ENCODE data around the gene MLC1.
"Not testable (repeated sequence)": the region's sequence is repeated elsewhere in the genome, so short reads cannot be mapped to it uniquely, and the experiment has no call there.

Gene MLC1

GRCh38 chr22:50087646-50088045, 2.4 kb upstream of the MLC1 start:
- ATAC-seq = no peak

DNA sequence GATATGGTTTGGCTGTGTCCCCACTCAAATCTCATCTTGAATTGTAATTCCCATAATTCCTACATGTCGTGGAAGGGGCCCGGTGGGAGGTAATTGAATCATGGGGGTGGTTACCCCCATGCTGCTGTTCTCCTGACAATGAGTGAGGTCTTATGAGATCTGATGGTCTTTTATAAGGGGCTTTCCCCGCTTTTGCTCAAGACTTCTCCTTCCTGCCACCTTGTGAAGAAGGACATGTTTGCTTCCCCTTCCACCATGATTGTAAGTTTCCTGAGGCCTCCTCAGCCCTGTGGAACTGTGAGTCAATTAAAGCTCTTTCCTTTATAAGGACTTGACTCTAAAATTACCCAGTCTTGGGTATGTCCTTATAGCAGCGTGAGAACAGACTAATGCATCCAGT, 1.7 kb upstream of the MLC1 start:
- ATAC-seq = not testable (repeated sequence)

More at GRCh38 chr22:50087646-50088045, 2.4 kb upstream of the MLC1 start:
- TF ChIP-seq ZC3H10 (CRISPR knock-in tag; IDR thresholded peaks at IDR 0.05) (no peak), ZNF565 (CRISPR knock-in tag; conservative IDR thresholded peaks at IDR 0.05; ENCODE audit: low read depth) (no peak), CSDC2 (CRISPR knock-in tag; IDR thresholded peaks at IDR 0.05) (no peak), ZNF8 (CRISPR knock-in tag; IDR thresholded peaks at IDR 0.05) (no peak), PPARA (CRISPR knock-in tag; IDR thresholded peaks at IDR 0.05; ENCODE audit: borderline replicate concordance) (no peak), RARB (CRISPR knock-in tag; IDR thresholded peaks at IDR 0.05) (no peak), CSRNP3 (CRISPR knock-in tag; IDR thresholded peaks at IDR 0.05) (no peak)
- TF ChIP-seq, protein P1, sequence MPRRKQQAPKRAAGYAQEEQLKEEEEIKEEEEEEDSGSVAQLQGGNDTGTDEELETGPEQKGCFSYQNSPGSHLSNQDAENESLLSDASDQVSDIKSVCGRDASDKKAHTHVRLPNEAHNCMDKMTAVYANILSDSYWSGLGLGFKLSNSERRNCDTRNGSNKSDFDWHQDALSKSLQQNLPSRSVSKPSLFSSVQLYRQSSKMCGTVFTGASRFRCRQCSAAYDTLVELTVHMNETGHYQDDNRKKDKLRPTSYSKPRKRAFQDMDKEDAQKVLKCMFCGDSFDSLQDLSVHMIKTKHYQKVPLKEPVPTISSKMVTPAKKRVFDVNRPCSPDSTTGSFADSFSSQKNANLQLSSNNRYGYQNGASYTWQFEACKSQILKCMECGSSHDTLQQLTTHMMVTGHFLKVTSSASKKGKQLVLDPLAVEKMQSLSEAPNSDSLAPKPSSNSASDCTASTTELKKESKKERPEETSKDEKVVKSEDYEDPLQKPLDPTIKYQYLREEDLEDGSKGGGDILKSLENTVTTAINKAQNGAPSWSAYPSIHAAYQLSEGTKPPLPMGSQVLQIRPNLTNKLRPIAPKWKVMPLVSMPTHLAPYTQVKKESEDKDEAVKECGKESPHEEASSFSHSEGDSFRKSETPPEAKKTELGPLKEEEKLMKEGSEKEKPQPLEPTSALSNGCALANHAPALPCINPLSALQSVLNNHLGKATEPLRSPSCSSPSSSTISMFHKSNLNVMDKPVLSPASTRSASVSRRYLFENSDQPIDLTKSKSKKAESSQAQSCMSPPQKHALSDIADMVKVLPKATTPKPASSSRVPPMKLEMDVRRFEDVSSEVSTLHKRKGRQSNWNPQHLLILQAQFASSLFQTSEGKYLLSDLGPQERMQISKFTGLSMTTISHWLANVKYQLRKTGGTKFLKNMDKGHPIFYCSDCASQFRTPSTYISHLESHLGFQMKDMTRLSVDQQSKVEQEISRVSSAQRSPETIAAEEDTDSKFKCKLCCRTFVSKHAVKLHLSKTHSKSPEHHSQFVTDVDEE (CRISPR knock-in tag; IDR thresholded peaks at IDR 0.05) = no peak

- TF ChIP-seq, protein P2, sequence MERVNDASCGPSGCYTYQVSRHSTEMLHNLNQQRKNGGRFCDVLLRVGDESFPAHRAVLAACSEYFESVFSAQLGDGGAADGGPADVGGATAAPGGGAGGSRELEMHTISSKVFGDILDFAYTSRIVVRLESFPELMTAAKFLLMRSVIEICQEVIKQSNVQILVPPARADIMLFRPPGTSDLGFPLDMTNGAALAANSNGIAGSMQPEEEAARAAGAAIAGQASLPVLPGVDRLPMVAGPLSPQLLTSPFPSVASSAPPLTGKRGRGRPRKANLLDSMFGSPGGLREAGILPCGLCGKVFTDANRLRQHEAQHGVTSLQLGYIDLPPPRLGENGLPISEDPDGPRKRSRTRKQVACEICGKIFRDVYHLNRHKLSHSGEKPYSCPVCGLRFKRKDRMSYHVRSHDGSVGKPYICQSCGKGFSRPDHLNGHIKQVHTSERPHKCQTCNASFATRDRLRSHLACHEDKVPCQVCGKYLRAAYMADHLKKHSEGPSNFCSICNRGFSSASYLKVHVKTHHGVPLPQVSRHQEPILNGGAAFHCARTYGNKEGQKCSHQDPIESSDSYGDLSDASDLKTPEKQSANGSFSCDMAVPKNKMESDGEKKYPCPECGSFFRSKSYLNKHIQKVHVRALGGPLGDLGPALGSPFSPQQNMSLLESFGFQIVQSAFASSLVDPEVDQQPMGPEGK (CRISPR knock-in tag; IDR thresholded peaks at IDR 0.05; ENCODE audit: borderline replicate concordance) = no peak
- no peak for TF ChIP-seq ZNF565 (CRISPR knock-in tag; conservative IDR thresholded peaks at IDR 0.05; ENCODE audit: low read depth)
Measured at GRCh38 chr22:50086526-50086925, 1.3 kb upstream of the MLC1 start.

GRCh38 chr22:50084614-50085021, 608 bp downstream of the MLC1 start:
- no peak for TF ChIP-seq TOX (CRISPR knock-in tag; IDR thresholded peaks at IDR 0.05; ENCODE audit: borderline replicate concordance)
- no peak for TF ChIP-seq ZNF565 (CRISPR knock-in tag; conservative IDR thresholded peaks at IDR 0.05; ENCODE audit: low read depth)
- no peak for TF ChIP-seq ZNF70 (CRISPR knock-in tag; IDR thresholded peaks at IDR 0.05)
- TF ChIP-seq RARB (CRISPR knock-in tag; IDR thresholded peaks at IDR 0.05) = no peak
- no peak for TF ChIP-seq PPARA (CRISPR knock-in tag; IDR thresholded peaks at IDR 0.05; ENCODE audit: borderline replicate concordance)
- TF ChIP-seq SNAI2 (CRISPR knock-in tag; IDR thresholded peaks at IDR 0.05) = no peak
- no peak for TF ChIP-seq ZFP3 (CRISPR knock-in tag; IDR thresholded peaks at IDR 0.05)
- no peak for TF ChIP-seq OSR1 (CRISPR knock-in tag; IDR thresholded peaks at IDR 0.05)
- TF ChIP-seq, protein P1 (CRISPR knock-in tag; IDR thresholded peaks at IDR 0.05) = no peak
- TF ChIP-seq BACH2 (CRISPR knock-in tag; IDR thresholded peaks at IDR 0.05; ENCODE audit: borderline replicate concordance) = no peak
- no peak for TF ChIP-seq ZFP30 (CRISPR knock-in tag; IDR thresholded peaks at IDR 0.05)
- TF ChIP-seq ZNF8 (CRISPR knock-in tag; IDR thresholded peaks at IDR 0.05) = no peak
- TF ChIP-seq CREB5 (CRISPR knock-in tag; IDR thresholded peaks at IDR 0.05; ENCODE audit: low read depth) = no peak
- no peak for ATAC-seq

More at GRCh38 chr22:50086526-50086925, 1.3 kb upstream of the MLC1 start:
- ATAC-seq = no peak

All from SK-N-SH treated with all-trans-retinoic acid at 6 μM for 48 hours (cell line).